DOHH2 (cell line): Measurements from ENCODE around the gene FOS.
"Not testable (repeated sequence)": the region's sequence is repeated elsewhere in the genome, so short reads cannot be mapped to it uniquely, and the experiment has no call there.

ENCODE experiments used
- H3F3A ChIP-seq: fragments of 200-600 bp; sonication (generic), shearing (Covaris generic); 2 replicates; pipeline ENCODE4 v1.6.0; 2016; ENCODE audit warnings: antibody characterized with exemption, mild to moderate bottlenecking; ENCODE audit not compliant: control insufficient read depth, insufficient read depth
- H3K27ac ChIP-seq: fragments of 200-600 bp; sonication (generic); 2 replicates; pipeline ENCODE4 v1.5.1; 2014; ENCODE audit warnings: low read depth, mild to moderate bottlenecking, low read length, moderate library complexity
- H3K27me3 ChIP-seq: fragments of 200-600 bp; sonication (generic); 2 replicates; pipeline ENCODE4 v1.6.1; 2014; ENCODE audit warnings: mild to moderate bottlenecking, low read length, mixed read lengths; ENCODE audit not compliant: control insufficient read depth
- H3K36me3 ChIP-seq: fragments of 200-600 bp; sonication (generic); 2 replicates; pipeline ENCODE4 v1.6.1; 2014; ENCODE audit warnings: mild to moderate bottlenecking, low read length, moderate library complexity, mixed read lengths; ENCODE audit not compliant: control insufficient read depth
- H3K4me1 ChIP-seq: fragments of 200-600 bp; sonication (generic); 2 replicates; pipeline ENCODE4 v1.6.1; 2014; ENCODE audit warnings: mild to moderate bottlenecking, low read length, mixed read lengths; ENCODE audit not compliant: control insufficient read depth
- H3K4me2 ChIP-seq: fragments of 200-600 bp; sonication (generic); 2 replicates; pipeline ENCODE4 v1.6.0; 2014; ENCODE audit warnings: mild to moderate bottlenecking, low read length, moderate library complexity
- H3K4me3 ChIP-seq: fragments of 200-600 bp; sonication (generic); 2 replicates; pipeline ENCODE4 v1.5.1; 2014; ENCODE audit warnings: mild to moderate bottlenecking, low read length, mixed read lengths
- H3K79me2 ChIP-seq: fragments of 200-600 bp; sonication (generic); 2 replicates; pipeline ENCODE4 v1.6.1; 2014; ENCODE audit warnings: mild to moderate bottlenecking, low read length, mixed read lengths; ENCODE audit not compliant: control insufficient read depth
- H3K9me2 ChIP-seq: fragments of 200-600 bp; sonication (generic); replicated peaks from 2 replicates; pipeline ENCODE4 v1.6.1; 2014; ENCODE audit warnings: mild to moderate bottlenecking, low read length, mixed read lengths; ENCODE audit not compliant: control insufficient read depth
- H3K9me3 ChIP-seq: fragments of 200-600 bp; sonication (generic); 2 replicates; pipeline ENCODE4 v1.6.1; 2014; ENCODE audit warnings: antibody characterized with exemption, low read length, mixed read lengths; ENCODE audit not compliant: control insufficient read depth, insufficient read depth
- H4K20me1 ChIP-seq: fragments of 200-600 bp; sonication (generic); 2 replicates; pipeline ENCODE4 v1.6.0; 2014; ENCODE audit warnings: low read depth, mild to moderate bottlenecking, antibody characterized with exemption, low read length, moderate library complexity; ENCODE audit not compliant: control insufficient read depth, insufficient read depth
- EZH2phosphoT487 ChIP-seq: fragments of 200-600 bp; sonication (generic); IDR thresholded peaks from 2 replicates; pipeline ENCODE4 v1.6.1; 2017; ENCODE audit warnings: borderline replicate concordance, mild to moderate bottlenecking, antibody characterized with exemption, low read length, moderate library complexity, mixed read lengths
- TF ChIP-seq, protein P1 (sequence below): fragments of 200-600 bp; sonication (generic); IDR thresholded peaks from one replicate; pipeline ENCODE4 v1.5.1; 2014; ENCODE audit warnings: antibody characterized with exemption, mild to moderate bottlenecking, low read depth, low read length; ENCODE audit not compliant: poor library complexity, severe bottlenecking

FOS gene

DNA sequence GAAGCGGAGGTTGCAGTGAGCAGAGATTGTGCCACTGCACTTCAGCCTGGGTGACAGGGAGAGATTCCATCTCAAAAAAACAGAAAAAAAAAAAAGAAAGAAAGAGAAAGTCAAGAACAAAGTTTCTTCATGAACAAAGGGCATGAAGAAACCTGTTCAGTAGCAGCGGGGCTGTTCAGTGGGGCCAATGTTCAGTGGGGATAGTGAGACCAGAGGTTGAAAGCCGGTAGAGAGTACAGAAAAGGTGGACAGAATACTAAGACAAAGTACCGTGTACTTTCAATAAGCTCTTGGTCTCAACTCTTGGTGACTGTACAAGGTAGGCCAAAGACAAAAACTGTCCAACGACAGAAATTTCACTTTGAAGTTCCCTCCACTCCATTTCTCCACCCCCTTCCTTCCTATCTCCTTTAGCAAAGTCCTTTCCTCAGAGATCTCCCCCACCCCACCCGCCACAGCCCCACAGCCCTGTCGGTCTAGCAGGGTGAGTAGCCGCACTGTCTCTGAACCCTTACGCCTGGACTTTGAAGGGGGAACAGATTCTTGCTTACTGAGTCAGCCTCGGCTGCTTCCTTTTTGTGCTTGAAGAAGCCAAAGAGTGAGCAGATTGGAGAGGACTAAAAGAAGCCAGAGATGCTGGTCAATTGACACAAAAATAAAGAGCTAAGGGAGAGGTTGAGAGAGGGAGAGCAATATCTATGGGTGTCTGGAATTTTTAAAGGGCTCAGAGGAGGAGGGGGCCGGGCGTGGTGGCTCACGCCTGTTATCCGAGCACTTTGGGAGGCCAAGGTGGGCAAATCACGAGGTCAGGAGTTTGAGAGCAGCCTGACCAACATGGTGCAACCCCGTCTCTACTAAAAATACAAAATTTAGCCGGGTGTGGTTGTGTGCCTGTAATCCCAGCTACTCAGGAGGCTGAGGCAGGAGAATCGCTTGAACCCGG is 44.2 kb upstream of the FOS start:
- Histone ChIP-seq H3K27me3 (no peaks in the 10 kb centered on the region), H3K9me3 (no peaks in the 10 kb centered on the region), H3K9me2 (no peaks in the 10 kb centered on the region), H3K36me3 (no peaks in the 10 kb centered on the region), H3K4me2 (no peak overlapping the region), H3F3A (no peaks in the 10 kb centered on the region), H3K4me1 (peaks cover 29% of the 10 kb centered on the region), H3K4me3 (no peak overlapping the region), H4K20me1 (no peaks in the 10 kb centered on the region), H3K79me2 (no peaks in the 10 kb centered on the region), H3K27ac (no peak overlapping the region)
- no peak for TF ChIP-seq EZH2phosphoT487
- TF ChIP-seq, protein P1, sequence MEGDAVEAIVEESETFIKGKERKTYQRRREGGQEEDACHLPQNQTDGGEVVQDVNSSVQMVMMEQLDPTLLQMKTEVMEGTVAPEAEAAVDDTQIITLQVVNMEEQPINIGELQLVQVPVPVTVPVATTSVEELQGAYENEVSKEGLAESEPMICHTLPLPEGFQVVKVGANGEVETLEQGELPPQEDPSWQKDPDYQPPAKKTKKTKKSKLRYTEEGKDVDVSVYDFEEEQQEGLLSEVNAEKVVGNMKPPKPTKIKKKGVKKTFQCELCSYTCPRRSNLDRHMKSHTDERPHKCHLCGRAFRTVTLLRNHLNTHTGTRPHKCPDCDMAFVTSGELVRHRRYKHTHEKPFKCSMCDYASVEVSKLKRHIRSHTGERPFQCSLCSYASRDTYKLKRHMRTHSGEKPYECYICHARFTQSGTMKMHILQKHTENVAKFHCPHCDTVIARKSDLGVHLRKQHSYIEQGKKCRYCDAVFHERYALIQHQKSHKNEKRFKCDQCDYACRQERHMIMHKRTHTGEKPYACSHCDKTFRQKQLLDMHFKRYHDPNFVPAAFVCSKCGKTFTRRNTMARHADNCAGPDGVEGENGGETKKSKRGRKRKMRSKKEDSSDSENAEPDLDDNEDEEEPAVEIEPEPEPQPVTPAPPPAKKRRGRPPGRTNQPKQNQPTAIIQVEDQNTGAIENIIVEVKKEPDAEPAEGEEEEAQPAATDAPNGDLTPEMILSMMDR: no peak

DNA sequence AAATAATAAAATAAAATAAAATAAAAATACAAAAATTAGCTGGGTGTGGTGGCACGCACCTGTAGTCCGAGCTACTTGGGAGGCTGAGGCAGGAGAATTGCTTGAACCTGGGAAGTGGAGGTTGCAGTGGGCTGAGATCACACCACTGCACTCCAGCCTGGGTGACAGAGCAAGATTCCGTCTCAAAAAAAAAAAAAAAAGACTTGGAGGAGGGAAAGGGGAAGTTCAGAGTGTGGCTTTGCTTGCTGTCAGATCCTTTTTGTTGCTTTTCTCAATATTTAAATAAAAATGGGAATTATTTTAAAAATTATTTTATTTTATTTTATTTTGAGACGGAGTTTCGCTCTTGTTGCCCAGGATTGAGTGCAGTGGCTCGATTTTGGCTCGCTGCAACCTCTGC is 43.4 kb upstream of the FOS start:
- H3K4me1 ChIP-seq: peaks cover 21% of the 10 kb centered on the region
- H3K36me3 ChIP-seq, H3K27ac ChIP-seq, H3K9me2 ChIP-seq, H3F3A ChIP-seq, H3K9me3 ChIP-seq, H3K4me3 ChIP-seq, H3K4me2 ChIP-seq, H4K20me1 ChIP-seq, H3K79me2 ChIP-seq, H3K27me3 ChIP-seq: not testable (repeated sequence)

DNA sequence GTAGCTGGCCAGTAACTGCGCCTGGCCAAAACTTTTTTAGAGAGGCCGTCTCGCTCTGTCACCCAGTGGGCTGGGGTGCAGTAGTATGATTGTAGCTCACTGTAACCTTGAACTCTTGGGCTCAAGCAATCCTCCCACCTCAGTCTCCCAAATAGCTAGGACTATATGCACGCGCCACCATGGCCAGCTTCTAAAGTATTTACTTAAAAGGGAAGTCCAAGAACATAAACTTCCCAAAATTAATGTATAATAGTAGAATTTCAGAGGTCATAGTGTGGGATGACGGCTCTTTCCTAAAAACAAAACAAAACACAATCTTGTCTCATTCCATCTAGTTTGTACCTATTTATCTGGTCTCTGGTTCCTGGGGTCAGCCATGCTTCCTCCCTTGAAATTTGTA is 42.2 kb upstream of the FOS start:
- Histone ChIP-seq H3K9me2 (no peaks in the 10 kb centered on the region), H3K4me2 (no peak overlapping the region), H3K9me3 (no peaks in the 10 kb centered on the region), H3K27me3 (no peaks in the 10 kb centered on the region), H3K27ac (no peak overlapping the region), H3K4me3 (no peak overlapping the region), H3F3A (no peaks in the 10 kb centered on the region), H3K36me3 (no peaks in the 10 kb centered on the region), H3K79me2 (no peaks in the 10 kb centered on the region), H3K4me1 (peaks cover 13% of the 10 kb centered on the region), H4K20me1 (no peaks in the 10 kb centered on the region)
- TF ChIP-seq, protein P1: no peak
- TF ChIP-seq EZH2phosphoT487: no peak

DNA sequence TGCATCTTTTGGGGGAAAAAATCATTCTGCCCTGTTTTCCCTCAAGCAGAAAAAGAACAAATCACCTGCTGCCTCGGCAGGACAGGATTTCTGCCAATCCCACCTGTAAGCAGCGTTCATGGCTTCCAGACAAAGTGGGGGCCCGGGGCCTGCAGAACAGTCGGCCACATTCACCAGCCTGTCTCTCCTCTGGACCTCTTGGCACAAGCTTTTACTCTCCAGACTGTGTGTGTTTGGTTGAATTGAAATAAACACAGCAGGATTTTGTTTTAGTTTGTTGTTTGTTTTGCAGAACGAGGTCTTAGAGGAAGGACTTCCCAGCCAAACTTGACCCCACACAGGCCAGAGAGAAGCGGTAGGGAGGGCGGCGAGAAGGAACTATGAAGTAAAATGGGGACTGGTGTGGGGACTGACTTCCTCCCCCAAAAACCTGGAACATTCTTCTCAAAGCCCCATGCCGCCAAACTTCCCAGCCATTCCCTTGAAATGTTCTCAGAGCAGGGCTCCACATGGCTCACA is 41.7 kb upstream of the FOS start:
- H3K36me3 ChIP-seq: no peaks in the 10 kb centered on the region
- no peak for TF ChIP-seq EZH2phosphoT487
- TF ChIP-seq, protein P1: no peak
- no peak overlapping the region for H3K4me2 ChIP-seq
- H3K9me2 ChIP-seq: no peaks in the 10 kb centered on the region
- H3K9me3 ChIP-seq: no peaks in the 10 kb centered on the region
- peaks cover 13% of the 10 kb centered on the region for H3K4me1 ChIP-seq
- no peak overlapping the region for H3K27ac ChIP-seq
- no peaks in the 10 kb centered on the region for H3F3A ChIP-seq
- no peaks in the 10 kb centered on the region for H3K79me2 ChIP-seq
- H4K20me1 ChIP-seq: no peaks in the 10 kb centered on the region
- H3K27me3 ChIP-seq: no peaks in the 10 kb centered on the region
- no peak overlapping the region for H3K4me3 ChIP-seq
